Naive thymus-derived CD4-positive, alpha-beta T cell (primary cell): ENCODE measurements around the gene A4GNT. TPM values are rescaled to one million over a fixed set of nuclear protein-coding genes. Genes with fewer than 3 reads are reported as not detected.
A peak's percentile ranks its signal among the peaks of the same experiment; 100 is the strongest.

ENCODE experiments used
- ATAC-seq: fragments of 150-1000 bp; cut with Tn5 transposase; 2 replicates; pipeline ENCODE4 v1.10.0; 2021; ENCODE audit warnings: mild to moderate bottlenecking, moderate library complexity
- CTCF ChIA-PET: fragments of 350-600 bp; sonication (Branson Sonifier 250); formaldehyde crosslinking; loops from one replicate; lab custom pipeline; 2021; ENCODE audit warnings: antibody characterized with exemption; lab: Charles Lee
- POLR2A ChIA-PET: fragments of 350-600 bp; sonication (Branson Sonifier 250); formaldehyde crosslinking; loops from one replicate; lab custom pipeline; 2021; ENCODE audit warnings: antibody characterized with exemption, inconsistent platforms; lab: Charles Lee
- DNase-seq, 9 donors: peaks; one replicate each; pipeline versions ENCODE4 v3.0.0 to v3.0.0-alpha.2; 2020 to 2022; ENCODE audit warnings: mixed read lengths in 1 of 9
- H3K27ac ChIP-seq: one replicate; pipeline ENCODE4 v1.7.0; 2013; ENCODE audit warnings: mild to moderate bottlenecking, low read depth, low read length, moderate library complexity
- H3K27me3 ChIP-seq, 2 donors: one replicate each; pipeline ENCODE4 v1.7.0; 2013; ENCODE audit warnings: low read length in 2 of 2, mild to moderate bottlenecking in 2 of 2, moderate library complexity in 2 of 2; ENCODE audit not compliant: control insufficient read depth in 2 of 2, insufficient read depth in 2 of 2
- H3K36me3 ChIP-seq, 3 experiments: 1 replicate in 2 of 3; 2 replicates in 1 of 3; pipeline ENCODE4 v1.7.0; 2013; ENCODE audit warnings: low read length in 3 of 3, mild to moderate bottlenecking in 3 of 3, moderate library complexity in 1 of 3; ENCODE audit not compliant: insufficient read depth in 3 of 3, control insufficient read depth in 2 of 3
- H3K4me1 ChIP-seq, 2 donors: one replicate each; pipeline ENCODE4 v1.7.0; 2013; ENCODE audit warnings: low read length in 2 of 2, mild to moderate bottlenecking in 2 of 2, moderate library complexity in 1 of 2; ENCODE audit not compliant: control insufficient read depth in 2 of 2, insufficient read depth in 2 of 2
- H3K4me3 ChIP-seq: 2 replicates; pipeline ENCODE4 v1.7.0; 2013; ENCODE audit warnings: mild to moderate bottlenecking, low read length
- H3K9me3 ChIP-seq, 3 experiments: 1 replicate in 2 of 3; 2 replicates in 1 of 3; pipeline ENCODE4 v1.7.0; 2013; ENCODE audit warnings: low read length in 3 of 3; ENCODE audit not compliant: control insufficient read depth in 2 of 3
- H3K27ac Mint-ChIP-seq, 9 donors: one replicate each; pipeline ENCODE4 v1.8.0; 2020 to 2022; ENCODE audit warnings: mixed read lengths in 9 of 9, mild to moderate bottlenecking in 8 of 9, moderate library complexity in 5 of 9, inconsistent platforms in 2 of 9
- H3K27me3 Mint-ChIP-seq, 5 donors: one replicate each; pipeline ENCODE4 v1.8.0; 2021 to 2022; ENCODE audit warnings: mixed read lengths in 5 of 5, mild to moderate bottlenecking in 1 of 5
- H3K36me3 Mint-ChIP-seq, 5 donors: one replicate each; pipeline ENCODE4 v1.8.0; 2020 to 2022; ENCODE audit warnings: mixed read lengths in 5 of 5, mild to moderate bottlenecking in 3 of 5, inconsistent platforms in 1 of 5
- H3K4me1 Mint-ChIP-seq, 7 donors: one replicate each; pipeline ENCODE4 v1.8.0; 2020 to 2022; ENCODE audit warnings: mixed read lengths in 7 of 7, mild to moderate bottlenecking in 3 of 7, inconsistent platforms in 1 of 7
- H3K4me3 Mint-ChIP-seq, 10 donors: one replicate each; pipeline ENCODE4 v1.8.0; 2020 to 2022; ENCODE audit warnings: mild to moderate bottlenecking in 10 of 10, mixed read lengths in 10 of 10, moderate library complexity in 6 of 10, inconsistent platforms in 2 of 10
- H3K9me3 Mint-ChIP-seq, 11 donors: one replicate each; pipeline ENCODE4 v1.8.0; 2020 to 2022; ENCODE audit warnings: mixed read lengths in 11 of 11, mild to moderate bottlenecking in 4 of 11, inconsistent platforms in 1 of 11, moderate library complexity in 1 of 11
- intact Hi-C, 2 donors: fragments of 100-400 bp; cut with micrococcal nuclease; formaldehyde crosslinking; loops; one replicate each; pipeline ENCODE4 v1.15.1; 2023
- polyA plus RNA-seq, 2 donors: library from polyadenylated mRNA; unstranded; fragments of 300-500 nt; fragmentation: Illumina TruSeq; gene quantifications; one replicate each; pipeline ENCODE4 v1.2.3, GENCODE V29; 2021
- total RNA-seq, 6 experiments: library from RNA in 5 of 6; stranded (reverse) in 5 of 6; gene quantifications; 1 replicate in 5 of 6; 2 replicates in 1 of 6; pipeline ENCODE4 v1.2.3 and lab custom pipeline; 2021 to 2026

The A4GNT gene
- total and polyA plus RNA-seq, 7 experiments from 2014 or later: not detected

DNA sequence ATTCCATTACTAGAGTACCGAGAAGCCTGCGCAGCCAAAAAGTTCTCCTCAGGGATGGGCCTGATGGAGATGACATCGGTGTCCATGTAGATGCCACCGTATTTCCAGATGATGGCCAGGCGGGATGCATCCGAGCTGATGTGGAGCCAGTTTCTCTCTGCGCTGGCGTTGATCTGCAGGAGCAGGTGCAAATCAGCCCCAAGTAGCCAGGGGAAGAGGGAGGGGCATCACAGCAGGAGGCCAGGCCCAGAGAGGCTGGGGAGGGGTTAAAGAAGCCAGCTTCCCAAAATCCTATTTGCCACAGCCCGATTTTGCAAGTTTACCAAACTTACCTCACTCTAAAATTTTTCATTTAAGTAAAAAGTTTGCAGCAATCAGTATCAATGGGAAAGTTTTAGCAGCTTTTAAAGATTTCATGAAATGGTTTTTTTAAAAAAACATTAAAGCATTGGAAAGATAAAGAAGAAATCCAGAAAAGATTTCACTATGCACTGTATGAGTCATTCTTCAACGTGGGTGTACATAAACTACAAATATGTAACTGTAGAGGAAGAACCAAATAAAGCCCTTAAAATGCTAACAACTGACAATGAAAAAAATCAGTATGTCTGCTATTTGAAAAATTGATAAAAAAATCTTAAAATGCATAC lies 7.4 kb downstream of the A4GNT start:
- intact Hi-C loops: no loop called here
- Histone ChIP-seq H3K4me1 (no peaks in the 10 kb centered on the region), H3K27ac (no peak overlapping the region), H3K27me3 (no peaks in the 10 kb centered on the region), H3K9me3 (no peaks in the 10 kb centered on the region), H3K4me3 (no peak overlapping the region), H3K36me3 (no peaks in the 10 kb centered on the region)
- no peak overlapping the region for H3K4me3 Mint-ChIP-seq
- no peak for DNase-seq
- H3K4me1 Mint-ChIP-seq: peaks cover 0 to 5% (median 0%) of the 10 kb centered on the region in 7 donors
- H3K27me3 Mint-ChIP-seq: peaks cover 4 to 23% (median 12%) of the 10 kb centered on the region in 5 donors
- H3K9me3 Mint-ChIP-seq: peaks cover 0 to 5% (median 1%) of the 10 kb centered on the region in 11 donors
- H3K27ac Mint-ChIP-seq: no peak overlapping the region
- CTCF ChIA-PET: no interaction called here
- POLR2A ChIA-PET: no interaction called here
- no peaks in the 10 kb centered on the region for H3K36me3 Mint-ChIP-seq
- no peak for ATAC-seq

DNA sequence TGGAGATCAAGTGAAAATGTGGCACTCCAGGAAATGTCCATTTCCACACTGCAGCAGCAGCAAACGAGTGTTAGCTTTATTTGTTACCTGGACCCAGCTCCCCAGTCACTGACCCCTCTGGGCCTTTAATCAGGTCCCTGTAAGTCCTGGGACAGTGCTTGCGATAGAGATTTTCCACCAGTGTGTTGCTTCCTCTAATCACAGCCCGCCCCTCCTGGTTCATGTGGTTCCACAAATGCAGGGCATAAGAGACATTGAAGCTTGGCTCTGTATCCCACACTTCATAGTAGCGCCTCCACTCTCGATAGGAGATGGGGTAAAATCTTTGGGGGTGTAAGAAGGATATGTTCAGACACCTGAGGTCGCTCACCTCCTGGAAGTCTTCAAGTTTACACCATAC lies 8.0 kb downstream of the A4GNT start:
- no peak overlapping the region for H3K27ac ChIP-seq
- DNase-seq (no peak), ATAC-seq (no peak)
- H3K27me3 ChIP-seq: no peaks in the 10 kb centered on the region
- ChIA-PET CTCF (no interaction called here), POLR2A (interaction anchor here (0.7 kb wide), 1 partner anchor 46 kb away, joined by 3 read pairs; no protein-coding TSS in a partner anchor)
- H3K9me3 ChIP-seq: no peaks in the 10 kb centered on the region
- no peaks in the 10 kb centered on the region for H3K4me1 ChIP-seq
- Mint-ChIP-seq H3K36me3 (no peaks in the 10 kb centered on the region), H3K27ac (no peak overlapping the region), H3K4me1 (peaks cover 0 to 5% (median 0%) of the 10 kb centered on the region in 7 donors), H3K27me3 (peaks cover 4 to 21% (median 12%) of the 10 kb centered on the region in 5 donors), H3K4me3 (no peak overlapping the region), H3K9me3 (peaks cover 0 to 5% (median 1%) of the 10 kb centered on the region in 11 donors)
- intact Hi-C loops: no loop called here
- no peak overlapping the region for H3K4me3 ChIP-seq
- no peaks in the 10 kb centered on the region for H3K36me3 ChIP-seq

- no peak overlapping the region for H3K4me3 Mint-ChIP-seq
- ATAC-seq (no peak), DNase-seq (no peak)
- Histone ChIP-seq H3K27ac (no peak overlapping the region), H3K4me1 (no peaks in the 10 kb centered on the region), H3K4me3 (no peak overlapping the region), H3K27me3 (peaks cover 0 to under 1% of the 10 kb centered on the region in 2 donors), H3K36me3 (no peaks in the 10 kb centered on the region), H3K9me3 (no peaks in the 10 kb centered on the region)
- intact Hi-C loops: loop anchor here (1.0 to 5.0 kb wide), 3 partner anchors 37 to 1014 kb away; no protein-coding TSS in a partner anchor
- H3K27me3 Mint-ChIP-seq: peaks cover 22 to 53% (median 26%) of the 10 kb centered on the region in 5 donors
- H3K9me3 Mint-ChIP-seq: peaks cover 0 to 10% (median 2%) of the 10 kb centered on the region in 11 donors
- ChIA-PET CTCF (interaction anchor here (2.5 kb wide), 1 partner anchor 50 kb away, joined by 10 read pairs; no protein-coding TSS in a partner anchor), POLR2A (no interaction called here)
- peaks cover 0 to 3% (median 0%) of the 10 kb centered on the region in 5 donors for H3K36me3 Mint-ChIP-seq
- H3K4me1 Mint-ChIP-seq: peaks cover 2 to 15% (median 8%) of the 10 kb centered on the region in 7 donors
- no peak overlapping the region for H3K27ac Mint-ChIP-seq
These were observed 12.8 kb downstream of the A4GNT start for GRCh38 chr3:138119423-138119766.

GRCh38 chr3:138118612-138119422 lies 13.4 kb downstream of the A4GNT start:
- ATAC-seq: peak; percentile 65

DNA sequence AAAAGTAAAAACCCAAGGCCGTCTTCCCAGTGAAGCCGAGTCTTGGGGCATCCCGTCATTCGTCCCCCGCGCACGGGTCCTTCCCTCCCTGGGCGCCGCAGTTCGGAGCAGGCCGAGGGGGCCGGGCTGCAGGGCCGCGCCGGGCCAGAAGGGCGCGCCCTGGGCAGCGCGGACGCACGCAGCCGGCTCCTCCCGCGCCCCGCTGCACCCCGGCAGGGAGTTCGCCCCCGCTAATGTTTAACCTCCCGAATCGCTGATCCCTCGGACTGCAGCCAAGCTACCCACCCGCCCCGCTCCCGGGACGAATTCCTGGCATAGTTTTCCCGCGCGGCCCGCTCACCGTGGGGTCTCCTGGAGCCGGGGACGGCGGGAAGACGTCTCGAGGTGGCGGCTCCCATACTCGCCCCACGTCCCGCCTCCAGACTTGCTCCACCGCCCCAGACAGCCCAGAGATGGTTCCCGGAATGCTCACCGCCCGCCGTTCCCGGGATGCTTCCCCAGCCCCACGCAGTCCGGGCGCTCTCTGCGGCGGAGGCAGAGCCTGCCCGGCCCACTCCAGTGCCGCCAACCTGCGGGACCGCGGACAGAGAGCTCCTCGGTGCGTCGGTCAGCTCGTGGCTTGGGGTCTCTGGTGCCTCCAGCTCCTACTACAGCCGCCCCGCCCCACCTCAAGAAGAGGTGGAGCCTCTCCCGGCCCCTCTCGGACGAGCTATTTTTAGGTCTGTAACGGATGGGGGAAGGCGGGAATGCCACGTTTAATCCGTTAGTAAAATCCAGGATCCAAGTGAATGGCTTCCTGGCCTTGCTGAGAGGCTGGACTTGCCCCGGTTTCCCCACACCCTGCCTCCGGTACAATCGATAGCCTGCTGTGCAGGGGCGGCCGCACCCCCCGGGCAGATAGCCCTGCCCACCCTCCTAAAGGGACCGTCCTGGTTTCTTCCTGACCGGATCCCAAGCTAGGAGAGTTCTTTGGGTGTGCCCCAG lies 16.9 kb downstream of the A4GNT start, which contains the start of gene DZIP1L:
Gene DZIP1L (minus strand): TSS at position 621 of the 984 bp plus-strand sequence. CDS start 11,637 bp downstream, outside the sequence.
- Histone ChIP-seq H3K36me3 (no peaks in the 10 kb centered on the region), H3K4me3 (peak within 1 kb of the TSS; percentile 47), H3K9me3 (no peaks in the 10 kb centered on the region), H3K4me1 (no peaks in the 10 kb centered on the region), H3K27me3 (peaks cover 0 to 4% of the 10 kb centered on the region in 2 donors), H3K27ac (no peak within 1 kb of the TSS)
- ChIA-PET POLR2A (no interaction called here), CTCF (no interaction called here)
- intact Hi-C loops: loop anchor here in 1 of 2 donors (5.0 kb wide), 1 partner anchor 33 kb away; no protein-coding TSS in a partner anchor
- H3K27ac Mint-ChIP-seq: peak within 1 kb of the TSS in 1 of 9 donors; percentile 31
- peaks cover 0 to 3% (median 0%) of the 10 kb centered on the region in 5 donors for H3K36me3 Mint-ChIP-seq
- peaks cover 21 to 62% (median 49%) of the 10 kb centered on the region in 5 donors for H3K27me3 Mint-ChIP-seq
- H3K4me3 Mint-ChIP-seq: peak within 1 kb of the TSS; percentile 65 to 86 (median 76)
- DNase-seq (peak in 3 of 9 donors; percentile 8 to 52 (median 29)), ATAC-seq (peak; percentile 89)
- H3K9me3 Mint-ChIP-seq: peaks cover 0 to 7% (median 0%) of the 10 kb centered on the region in 11 donors
- H3K4me1 Mint-ChIP-seq: peaks cover 2 to 13% (median 8%) of the 10 kb centered on the region in 7 donors

More at GRCh38 chr3:138118612-138119422, 13.4 kb downstream of the A4GNT start:
- no peak overlapping the region for H3K4me3 Mint-ChIP-seq
- Histone ChIP-seq H3K27ac (no peak overlapping the region), H3K36me3 (no peaks in the 10 kb centered on the region), H3K27me3 (peaks cover 0 to 4% of the 10 kb centered on the region in 2 donors), H3K4me1 (no peaks in the 10 kb centered on the region), H3K9me3 (no peaks in the 10 kb centered on the region), H3K4me3 (no peak overlapping the region)
- CTCF ChIA-PET: interaction anchor here (0.6 to 2.5 kb wide), 2 partner anchors 49 to 674 kb away, joined by 5 to 10 read pairs; no protein-coding TSS in a partner anchor
- POLR2A ChIA-PET: interaction anchor here (0.5 kb wide), 1 partner anchor 468 kb away, joined by 3 read pairs; no protein-coding TSS in a partner anchor
- peak in 6 of 9 donors; percentile 10 to 57 (median 24) for DNase-seq
- intact Hi-C loops: loop anchor here (1.0 to 5.0 kb wide), 3 partner anchors 37 to 1014 kb away; no protein-coding TSS in a partner anchor
- H3K4me1 Mint-ChIP-seq: peaks cover 2 to 13% (median 8%) of the 10 kb centered on the region in 7 donors
- H3K9me3 Mint-ChIP-seq: peaks cover 0 to 10% (median 2%) of the 10 kb centered on the region in 11 donors
- no peak overlapping the region for H3K27ac Mint-ChIP-seq
- H3K27me3 Mint-ChIP-seq: peaks cover 19 to 58% (median 31%) of the 10 kb centered on the region in 5 donors
- H3K36me3 Mint-ChIP-seq: peaks cover 0 to 3% (median 0%) of the 10 kb centered on the region in 5 donors
